Hepatocyte (in vitro differentiated cells): ENCODE results near the gene MIEF1.

Experiments used
- EZH2 ChIP-seq: fragments of 200-600 bp; sonication (generic); IDR thresholded peaks from 2 replicates; pipeline ENCODE4 v1.6.1; 2016; ENCODE audit warnings: antibody characterized with exemption, mild to moderate bottlenecking, borderline replicate concordance
- EZH2phosphoT487 ChIP-seq: fragments of 200-600 bp; sonication (generic); IDR thresholded peaks from one replicate; pipeline ENCODE4 v1.6.1; 2018; ENCODE audit warnings: antibody characterized with exemption, mild to moderate bottlenecking, low read depth, moderate library complexity; ENCODE audit not compliant: unreplicated experiment, severe bottlenecking
- TF ChIP-seq, protein P1 (sequence below): fragments of 200-600 bp; sonication (generic); IDR thresholded peaks from 2 replicates; pipeline ENCODE4 v1.5.1; 2016; ENCODE audit warnings: antibody characterized with exemption, mild to moderate bottlenecking; ENCODE audit not compliant: poor library complexity

- TF ChIP-seq, protein P1, sequence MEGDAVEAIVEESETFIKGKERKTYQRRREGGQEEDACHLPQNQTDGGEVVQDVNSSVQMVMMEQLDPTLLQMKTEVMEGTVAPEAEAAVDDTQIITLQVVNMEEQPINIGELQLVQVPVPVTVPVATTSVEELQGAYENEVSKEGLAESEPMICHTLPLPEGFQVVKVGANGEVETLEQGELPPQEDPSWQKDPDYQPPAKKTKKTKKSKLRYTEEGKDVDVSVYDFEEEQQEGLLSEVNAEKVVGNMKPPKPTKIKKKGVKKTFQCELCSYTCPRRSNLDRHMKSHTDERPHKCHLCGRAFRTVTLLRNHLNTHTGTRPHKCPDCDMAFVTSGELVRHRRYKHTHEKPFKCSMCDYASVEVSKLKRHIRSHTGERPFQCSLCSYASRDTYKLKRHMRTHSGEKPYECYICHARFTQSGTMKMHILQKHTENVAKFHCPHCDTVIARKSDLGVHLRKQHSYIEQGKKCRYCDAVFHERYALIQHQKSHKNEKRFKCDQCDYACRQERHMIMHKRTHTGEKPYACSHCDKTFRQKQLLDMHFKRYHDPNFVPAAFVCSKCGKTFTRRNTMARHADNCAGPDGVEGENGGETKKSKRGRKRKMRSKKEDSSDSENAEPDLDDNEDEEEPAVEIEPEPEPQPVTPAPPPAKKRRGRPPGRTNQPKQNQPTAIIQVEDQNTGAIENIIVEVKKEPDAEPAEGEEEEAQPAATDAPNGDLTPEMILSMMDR = no peak
- TF ChIP-seq EZH2 (no peak), EZH2phosphoT487 (no peak)
These were observed 12.7 kb upstream of the MIEF1 start for GRCh38 chr22:39489094-39490068.
